Astrocyte of the hippocampus (primary cell): ENCODE measurements around the gene TFE3.
"Not testable (repeated sequence)": the region's sequence is repeated elsewhere in the genome, so short reads cannot be mapped to it uniquely, and the experiment has no call there.

Experiments
- DNase-seq: peaks from one replicate; pipeline ENCODE4 v3.0.0; 2011; ENCODE audit warnings: low read depth, low spot score

Gene TFE3

GRCh38 chrX:49001521-49002090 lies 41.6 kb downstream of the TFE3 start:
- DNase-seq = peak; percentile 42

- no peak for DNase-seq
Measured at GRCh38 chrX:49000636-49001035, 42.5 kb downstream of the TFE3 start.

DNA sequence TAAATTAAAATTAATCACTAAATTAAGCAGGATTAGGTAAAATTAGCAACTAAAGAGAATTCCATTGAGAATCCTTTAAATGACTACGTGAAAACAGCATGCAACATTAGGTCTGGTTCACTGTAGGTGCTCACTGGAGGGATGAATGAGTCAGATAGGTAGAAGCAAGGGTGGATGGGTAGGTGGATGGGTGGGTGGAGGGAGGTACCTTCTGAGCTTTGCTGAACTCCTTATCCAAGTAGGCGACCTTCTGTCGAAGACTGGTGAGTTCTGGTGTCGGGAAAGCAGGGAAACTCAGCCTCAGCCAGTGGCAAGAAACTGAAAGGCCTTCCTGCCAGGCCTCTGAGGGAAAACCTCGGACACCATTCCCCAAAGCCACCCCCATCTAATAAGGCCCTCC lies 44.1 kb downstream of the TFE3 start:
- DNase-seq = no peak

DNA sequence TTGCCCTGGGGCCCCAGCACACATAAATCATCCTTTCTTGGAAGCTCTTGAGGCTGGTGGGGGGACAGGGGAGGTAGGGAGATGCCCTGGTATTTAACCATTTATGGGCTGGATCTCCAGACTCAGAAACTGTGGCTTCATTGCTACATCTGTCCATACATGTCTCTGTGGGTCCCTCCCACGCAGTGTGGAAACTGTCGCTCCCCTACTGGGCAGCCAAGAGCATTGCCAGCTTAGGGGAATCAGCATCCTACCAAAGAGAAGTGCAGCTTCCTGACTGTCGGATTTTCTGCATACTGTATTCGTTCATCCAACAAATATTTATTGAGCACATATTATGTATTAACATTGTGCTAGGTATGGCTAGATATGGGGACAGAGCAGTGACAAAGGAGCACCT lies 44.8 kb downstream of the TFE3 start:
- no peak for DNase-seq

GRCh38 chrX:48997865-48998264 lies 45.3 kb downstream of the TFE3 start:
- DNase-seq = no peak

DNA sequence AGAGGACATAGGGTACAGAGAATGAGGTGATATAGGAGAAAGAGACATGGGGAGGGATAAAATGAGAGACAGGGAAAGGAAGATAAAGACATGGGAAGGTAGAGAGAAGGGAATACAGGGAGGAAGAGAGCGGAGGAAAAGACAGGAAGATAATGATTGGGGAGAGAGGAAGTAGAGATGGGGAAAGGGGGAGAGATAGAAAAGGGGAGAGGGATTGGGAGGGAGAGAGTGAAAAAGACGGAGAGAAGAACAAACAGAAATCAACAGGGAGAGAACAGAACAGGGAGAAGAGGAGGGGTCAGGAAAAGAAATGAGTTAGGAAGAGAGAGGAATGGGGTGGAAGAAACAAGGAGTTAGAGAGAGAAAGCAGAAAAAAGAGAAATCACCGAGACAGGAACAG lies 45.7 kb downstream of the TFE3 start:
- DNase-seq = no peak

DNA sequence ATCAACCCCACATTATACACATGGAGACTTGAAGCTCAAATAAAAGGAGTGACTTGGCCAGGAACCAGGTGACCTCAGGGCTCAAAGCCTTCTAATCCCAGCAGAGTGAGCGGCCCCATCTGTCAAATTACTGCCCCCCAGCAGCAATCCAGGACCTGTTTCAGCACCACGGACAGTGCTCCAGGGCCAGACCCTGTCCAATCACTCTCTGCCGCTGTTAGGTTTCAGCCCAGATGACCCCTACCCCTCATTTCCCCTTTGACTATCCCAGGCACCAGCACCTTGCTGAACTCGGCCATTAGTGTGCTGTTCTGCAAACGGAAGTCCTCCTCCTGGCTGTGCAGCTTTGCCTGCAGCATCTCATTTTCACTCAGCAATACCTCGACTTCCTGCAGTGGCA lies 46.2 kb downstream of the TFE3 start:
- DNase-seq = no peak

- DNase-seq = no peak
Measured at GRCh38 chrX:48992341-48992740, 50.8 kb downstream of the TFE3 start.

- DNase-seq = no peak
Measured at GRCh38 chrX:48989483-48989882, 53.7 kb downstream of the TFE3 start.

DNA sequence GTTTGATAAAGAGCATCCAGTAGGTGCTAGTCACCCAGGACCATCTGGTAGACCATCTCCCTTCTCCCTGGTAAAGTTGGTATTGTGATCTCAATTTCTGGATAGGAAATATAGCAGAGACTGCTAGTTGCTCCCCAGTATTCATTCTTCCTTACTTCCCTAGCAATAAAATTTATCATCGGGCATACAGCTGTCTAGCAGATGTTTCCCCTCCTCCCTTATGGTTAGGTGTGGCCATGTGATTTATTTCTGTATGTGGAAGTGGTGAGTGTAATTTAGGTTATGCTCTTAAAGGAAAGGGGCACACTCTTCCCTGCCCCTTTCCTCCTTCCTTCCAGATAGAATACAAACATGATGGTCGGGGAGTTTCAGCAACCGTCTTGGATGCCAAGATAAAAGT lies 59.3 kb downstream of the TFE3 start:
- DNase-seq = no peak

GRCh38 chrX:48983081-48983480 lies 60.1 kb downstream of the TFE3 start:
- DNase-seq = no peak

DNA sequence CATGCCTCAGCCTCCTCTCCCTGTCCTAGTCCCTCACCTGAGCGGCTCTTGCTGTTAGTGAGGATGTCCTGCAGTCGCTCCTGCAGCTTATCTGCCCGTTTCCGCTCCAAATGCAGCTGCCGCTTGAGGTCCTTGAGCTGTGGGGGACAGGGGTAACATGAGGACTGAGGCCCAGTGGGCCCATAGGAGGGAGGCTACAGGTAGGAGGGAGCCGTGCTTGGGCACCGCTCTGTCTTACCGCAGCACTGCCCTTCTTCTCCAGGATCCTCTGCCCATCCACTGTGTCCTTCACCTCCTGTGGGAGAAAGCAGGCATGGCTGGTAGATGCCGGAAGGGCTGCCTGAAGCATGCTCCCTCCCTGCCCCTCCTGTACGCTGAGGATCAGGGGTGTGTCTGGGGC lies 62.0 kb downstream of the TFE3 start:
- no peak for DNase-seq

- not testable (repeated sequence) for DNase-seq
Measured at GRCh38 chrX:48980341-48980740, 62.8 kb downstream of the TFE3 start.
